ENCODE measurements around the gene TNFSF15. TPM values are rescaled to one million over a fixed set of nuclear protein-coding genes. Genes with fewer than 3 reads are reported as not detected.

The TNFSF15 gene
- total and polyA plus RNA-seq, 9 donors: 0.02 to 0.53 (median 0.24) TPM

DNA sequence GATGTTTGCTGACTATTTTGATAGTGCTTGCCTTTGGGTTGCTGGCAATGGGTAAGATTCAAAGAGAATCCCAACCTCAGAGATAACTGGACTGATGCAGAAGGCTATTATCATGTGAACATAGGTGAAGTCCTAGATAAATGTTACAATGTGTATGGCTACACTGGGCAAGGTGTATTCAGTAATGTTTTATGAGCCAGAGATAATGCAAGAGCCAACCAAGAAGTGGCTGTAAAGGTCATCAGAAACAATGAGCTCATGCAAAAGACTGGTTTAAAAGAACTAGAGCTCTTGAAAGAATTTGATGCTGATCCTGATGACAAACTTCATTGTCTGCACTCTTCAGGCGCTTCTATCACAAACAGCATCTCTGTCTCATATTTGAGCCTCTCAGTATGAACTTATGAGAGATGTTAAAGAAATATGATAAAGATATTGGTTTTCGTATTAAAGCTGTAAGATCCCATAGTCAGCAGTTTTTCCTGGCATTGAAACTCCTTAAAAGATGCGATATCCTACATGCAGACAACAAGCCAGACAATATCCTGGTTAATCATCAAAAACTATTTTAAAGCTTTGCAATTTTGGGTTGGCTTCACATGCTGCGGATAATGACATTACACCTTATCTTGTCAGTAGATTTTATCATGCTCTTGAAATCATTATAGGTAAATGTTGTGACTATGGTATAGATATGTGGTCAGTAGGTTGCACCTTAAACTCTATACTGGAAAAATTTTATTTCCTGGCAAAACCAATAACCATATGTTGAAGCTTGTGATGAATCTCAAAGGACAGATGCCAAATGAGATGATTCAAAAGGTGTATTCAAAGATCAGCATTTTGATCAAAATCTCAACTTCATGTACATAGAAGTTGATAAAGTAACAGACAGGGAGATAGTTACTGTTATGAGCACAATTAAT is 41.9 kb upstream of the TNFSF15 start:
- intact Hi-C loops (cut with DNase I): no loop called here
- Histone ChIP-seq H3K27me3 (no peaks in the 10 kb centered on the region), H3K4me1 (ENCODE audit: insufficient read depth) (no peaks in the 10 kb centered on the region), H3K4me3 (no peak overlapping the region), H3K27ac (no peak overlapping the region), H3K9me3 (no peaks in the 10 kb centered on the region), H3K36me3 (no peaks in the 10 kb centered on the region)
- 88 to 92% (median 89%) methylated on average over 4 of the region's 4 CpGs for WGBS, 3 donors
- DNase-seq: no peak
- no peak for TF ChIP-seq EP300 (IDR thresholded peaks at IDR 0.05)
- no peak for TF ChIP-seq CTCF (IDR thresholded peaks at IDR 0.05)
- TF ChIP-seq POLR2A (IDR thresholded peaks at IDR 0.05): no peak

- no peak for DNase-seq
- Histone ChIP-seq H3K4me1 (ENCODE audit: insufficient read depth) (no peaks in the 10 kb centered on the region), H3K9me3 (no peaks in the 10 kb centered on the region), H3K27me3 (no peaks in the 10 kb centered on the region), H3K36me3 (no peaks in the 10 kb centered on the region), H3K27ac (no peak overlapping the region), H3K4me3 (no peak overlapping the region)
- no peak for TF ChIP-seq CTCF (IDR thresholded peaks at IDR 0.05)
- no peak for TF ChIP-seq POLR2A (IDR thresholded peaks at IDR 0.05)
- TF ChIP-seq EP300 (IDR thresholded peaks at IDR 0.05): no peak
- 90 to 94% (median 94%) methylated on average over 5 of the region's 5 CpGs for WGBS, 3 donors
- intact Hi-C loops (cut with DNase I): no loop called here
Measured at GRCh38 chr9:114845373-114845772, 39.5 kb upstream of the TNFSF15 start.

DNA sequence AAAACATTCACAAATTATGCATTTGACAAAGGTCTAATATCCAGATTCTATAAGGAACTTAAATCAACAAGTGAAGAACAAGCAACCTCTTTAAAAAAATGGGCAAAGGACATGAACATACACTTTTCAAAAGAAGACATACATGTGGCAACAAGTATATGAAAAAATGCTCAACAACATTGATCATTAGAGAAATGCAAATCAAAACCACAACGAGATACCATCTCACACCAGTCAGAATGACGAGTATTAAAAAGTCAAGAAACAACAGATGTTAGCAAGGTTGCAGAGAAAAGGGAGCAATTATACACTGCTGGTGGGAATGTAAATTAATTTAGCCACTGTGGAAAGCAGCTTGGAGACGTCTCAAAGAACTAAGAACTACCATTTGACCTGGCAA is 38.9 kb upstream of the TNFSF15 start:
- 36 to 49% (median 37%) methylated on average over 3 of the region's 3 CpGs for WGBS, 3 donors
- Histone ChIP-seq H3K27ac (no peak overlapping the region), H3K9me3 (no peaks in the 10 kb centered on the region), H3K36me3 (no peaks in the 10 kb centered on the region), H3K27me3 (no peaks in the 10 kb centered on the region), H3K4me1 (ENCODE audit: insufficient read depth) (no peaks in the 10 kb centered on the region), H3K4me3 (no peak overlapping the region)
- no peak for DNase-seq
- TF ChIP-seq CTCF (IDR thresholded peaks at IDR 0.05) (no peak), POLR2A (IDR thresholded peaks at IDR 0.05) (no peak), EP300 (IDR thresholded peaks at IDR 0.05) (no peak)
- intact Hi-C loops (cut with DNase I): no loop called here

DNA sequence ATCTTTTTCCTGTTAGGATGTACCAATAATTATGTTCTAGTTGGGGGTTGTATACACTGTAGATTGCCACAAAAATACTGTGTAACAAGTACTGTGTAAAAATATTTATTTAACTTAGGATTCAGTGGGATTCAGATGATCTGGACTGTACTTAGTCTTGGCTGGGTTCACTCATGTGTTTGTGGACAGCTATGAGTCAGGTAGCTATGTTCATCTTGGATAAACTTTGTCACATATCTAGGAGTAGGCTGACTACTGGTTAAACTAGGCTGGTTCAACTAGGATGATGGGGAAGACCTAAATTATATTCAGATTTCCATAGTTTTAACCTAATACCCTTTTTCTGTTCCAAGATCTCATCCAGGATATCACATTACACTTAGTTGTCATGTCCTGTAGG is 32.1 kb upstream of the TNFSF15 start:
- TF ChIP-seq POLR2A (IDR thresholded peaks at IDR 0.05) (no peak), CTCF (IDR thresholded peaks at IDR 0.05) (no peak), EP300 (IDR thresholded peaks at IDR 0.05) (no peak)
- Histone ChIP-seq H3K27me3 (no peaks in the 10 kb centered on the region), H3K4me3 (no peak overlapping the region), H3K4me1 (ENCODE audit: insufficient read depth) (no peaks in the 10 kb centered on the region), H3K27ac (no peak overlapping the region), H3K9me3 (no peaks in the 10 kb centered on the region), H3K36me3 (no peaks in the 10 kb centered on the region)
- DNase-seq: no peak
- intact Hi-C loops (cut with DNase I): no loop called here

All from ovary (tissue), 9 donors.